ENCODE results near the gene ITK. TPM values are rescaled to one million over a fixed set of nuclear protein-coding genes. Genes with fewer than 3 reads are reported as not detected.
A peak's percentile ranks its signal among the peaks of the same experiment; 100 is the strongest.

ITK gene
- total RNA-seq, 5 donors from 2014 or later (not counting 1 experiment from before 2014, with no cell fraction given): 286 to 466 (median 338) TPM

DNA sequence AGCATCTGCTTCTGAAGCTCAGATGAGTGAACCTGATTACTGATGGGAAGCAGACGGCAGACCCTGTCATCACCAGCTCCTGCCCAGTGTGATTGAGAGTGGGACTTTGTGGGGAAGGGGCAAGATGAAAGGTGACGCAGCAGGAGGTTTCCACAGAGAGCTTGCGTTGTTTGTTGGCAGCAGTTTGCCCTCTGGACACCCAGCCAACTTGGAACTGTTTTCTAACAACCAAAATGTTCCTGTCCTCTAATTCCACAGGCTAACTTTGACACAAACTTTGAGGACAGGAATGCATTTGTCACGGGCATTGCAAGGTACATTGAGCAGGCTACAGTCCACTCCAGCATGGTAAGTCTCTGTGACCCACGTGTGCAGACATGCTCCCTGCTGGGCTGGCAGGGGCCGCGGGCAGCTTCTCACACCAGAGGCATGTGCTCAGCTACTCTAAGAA lies 106.1 kb downstream of the ITK start:
- DNase-seq: no peak
- peaks cover 13 to 69% of the 10 kb centered on the region in 2 donors for H3K36me3 ChIP-seq (ENCODE audit: control insufficient read depth in 2 of 2, extremely low read depth in 1 of 2, insufficient read depth in 1 of 2, low read length in 1 of 2)

DNA sequence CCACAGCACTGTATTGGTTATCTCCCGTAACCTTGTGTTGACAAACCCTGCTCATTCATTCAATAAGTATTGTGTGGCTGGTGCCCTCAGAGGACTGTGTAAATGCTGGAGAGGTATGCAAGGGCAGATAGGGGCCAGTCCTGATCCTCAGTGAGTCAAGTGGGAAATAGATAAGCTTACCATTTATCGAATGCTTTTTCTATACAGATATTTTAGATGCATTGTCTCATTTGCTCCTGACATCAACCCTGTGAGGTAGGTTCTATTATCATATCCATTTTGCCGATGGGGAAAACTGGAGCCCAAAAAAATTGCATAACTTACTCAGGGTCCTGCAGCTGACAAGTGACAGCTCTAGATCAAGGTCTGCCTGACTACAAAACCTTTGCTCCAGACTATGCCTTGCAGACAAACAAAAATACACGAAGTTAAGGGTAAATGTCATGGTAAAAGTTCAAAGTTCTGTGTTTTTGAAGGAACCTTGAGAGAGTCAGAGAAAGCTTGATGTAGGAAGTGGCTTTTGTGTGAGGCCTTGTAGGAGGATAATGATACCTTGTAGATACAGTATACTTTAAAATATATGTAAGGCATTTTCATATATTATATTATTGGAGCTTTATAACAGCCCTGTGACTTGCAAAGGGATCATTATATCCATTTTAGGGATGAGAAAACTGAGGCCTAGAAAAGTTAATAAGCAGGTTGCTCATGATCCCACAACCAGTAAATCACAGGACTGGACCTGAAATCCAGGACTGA lies 107.9 kb downstream of the ITK start:
- DNase-seq (no peak), ATAC-seq (replicated peaks in 1 of 4) (peak; percentile 60 to 89 (median 78))
- Mint-ChIP-seq H3K9me3 (no peaks in the 10 kb centered on the region), H3K4me3 (peak overlapping the region; percentile 28 to 62 (median 37)), H3K36me3 (peaks cover 65% of the 10 kb centered on the region), H3K4me1 (peaks cover 72 to 85% (median 85%) of the 10 kb centered on the region in 3 donors), H3K27me3 (no peaks in the 10 kb centered on the region), H3K27ac (peak overlapping the region; percentile 84 to 87)
- peaks cover 49 to 61% of the 10 kb centered on the region in 2 experiments for H3K4me1 ChIP-seq (ENCODE audit: control insufficient read depth in 1 of 2, extremely low read depth in 1 of 2, insufficient read depth in 2 of 2, low read length in 2 of 2)
- no peaks in the 10 kb centered on the region for H3K27me3 ChIP-seq (replicated peaks in 1 of 2; ENCODE audit: control insufficient read depth in 2 of 2, extremely low read depth in 1 of 2, insufficient read depth in 2 of 2, low read length in 1 of 2)
- H3K4me3 ChIP-seq (ENCODE audit: control insufficient read depth in 1 of 2, extremely low read depth in 1 of 2, low read length in 1 of 2): no peak overlapping the region
- WGBS (ENCODE audit: insufficient coverage): no CpG with 5 or more reads among the region's 4 CpGs
- peak overlapping the region; percentile 17 for H3K27ac ChIP-seq (ENCODE audit: low read length)
- CTCF ChIA-PET: interaction anchor here in 1 of 2 donors (0.6 to 1.6 kb wide), 5 partner anchors 15 to 253 kb away, joined by 3 to 5 read pairs (median 4); no protein-coding TSS in a partner anchor
- peaks cover 13 to 86% of the 10 kb centered on the region in 2 donors for H3K36me3 ChIP-seq (ENCODE audit: control insufficient read depth in 2 of 2, extremely low read depth in 1 of 2, insufficient read depth in 1 of 2, low read length in 1 of 2)
- POLR2A ChIA-PET: interaction anchor here in 1 of 2 donors (1.3 kb wide), 1 partner anchor 15 kb away, joined by 3 read pairs; no protein-coding TSS in a partner anchor
- no peaks in the 10 kb centered on the region for H3K9me3 ChIP-seq

More for the DNA sequence above, 106.1 kb downstream of the ITK start:
- Mint-ChIP-seq H3K36me3 (peaks cover 60% of the 10 kb centered on the region), H3K27ac (peak overlapping the region in 1 of 2 donors; percentile 72), H3K4me1 (peaks cover 88 to 90% (median 88%) of the 10 kb centered on the region in 3 donors), H3K27me3 (no peaks in the 10 kb centered on the region), H3K9me3 (peaks cover 0 to 1% (median 0%) of the 10 kb centered on the region in 3 donors), H3K4me3 (no peak overlapping the region)
- Histone ChIP-seq H3K27ac (ENCODE audit: low read length) (peak overlapping the region; percentile 25), H3K4me3 (ENCODE audit: control insufficient read depth in 1 of 2, extremely low read depth in 1 of 2, low read length in 1 of 2) (no peak overlapping the region), H3K4me1 (ENCODE audit: control insufficient read depth in 1 of 2, extremely low read depth in 1 of 2, insufficient read depth in 2 of 2, low read length in 2 of 2) (peaks cover 65 to 71% of the 10 kb centered on the region in 2 experiments), H3K9me3 (no peaks in the 10 kb centered on the region), H3K27me3 (replicated peaks in 1 of 2; ENCODE audit: control insufficient read depth in 2 of 2, extremely low read depth in 1 of 2, insufficient read depth in 2 of 2, low read length in 1 of 2) (no peaks in the 10 kb centered on the region)
- POLR2A ChIA-PET: interaction anchor here in 1 of 2 donors (0.6 kb wide), 1 partner anchor 50 kb away, joined by 3 read pairs; no protein-coding TSS in a partner anchor
- no peak for ATAC-seq (replicated peaks in 1 of 4)
- 98% methylated on average over 7 of the region's 7 CpGs for WGBS (ENCODE audit: insufficient coverage)
- CTCF ChIA-PET: interaction anchor here in 1 of 2 donors (0.9 kb wide), 2 partner anchors 12 to 17 kb away, joined by 3 read pairs; no protein-coding TSS in a partner anchor

DNA sequence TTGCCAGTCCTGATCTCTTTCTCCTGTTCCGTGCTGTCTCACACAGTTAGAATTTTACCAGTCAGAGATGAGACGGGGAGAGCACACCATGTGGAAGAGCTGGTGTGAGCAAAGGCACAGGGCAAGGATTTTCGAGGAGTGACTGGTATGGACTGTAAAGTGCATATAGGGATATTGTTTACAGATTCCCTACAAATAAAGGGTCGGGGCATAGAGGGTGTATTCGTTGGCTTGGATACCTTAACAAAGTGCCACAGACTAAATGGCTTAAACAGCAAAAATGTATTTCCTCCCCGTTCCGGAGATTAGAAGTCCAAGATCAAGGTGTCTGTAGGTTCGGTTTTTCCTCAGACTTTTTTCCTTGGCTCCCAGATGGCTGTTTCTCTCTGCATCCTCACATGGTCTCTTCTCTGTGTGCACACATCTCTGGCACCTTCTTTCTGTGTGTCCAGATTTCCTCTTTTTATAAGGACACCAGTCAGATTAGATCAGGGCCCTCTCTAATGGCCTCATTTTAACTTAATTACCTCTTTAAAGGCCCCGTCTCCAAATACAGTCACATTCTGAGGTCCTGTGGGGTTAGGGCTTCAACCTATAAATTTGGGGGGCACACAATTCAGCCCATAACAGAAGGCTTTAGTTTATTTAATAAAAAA lies 108.7 kb downstream of the ITK start:
- peaks cover 13 to 93% of the 10 kb centered on the region in 2 donors for H3K36me3 ChIP-seq (ENCODE audit: control insufficient read depth in 2 of 2, extremely low read depth in 1 of 2, insufficient read depth in 1 of 2, low read length in 1 of 2)
- H3K4me3 ChIP-seq (ENCODE audit: control insufficient read depth in 1 of 2, extremely low read depth in 1 of 2, low read length in 1 of 2): no peak overlapping the region
- H3K27me3 ChIP-seq (replicated peaks in 1 of 2; ENCODE audit: control insufficient read depth in 2 of 2, extremely low read depth in 1 of 2, insufficient read depth in 2 of 2, low read length in 1 of 2): no peaks in the 10 kb centered on the region
- Mint-ChIP-seq H3K9me3 (no peaks in the 10 kb centered on the region), H3K27ac (peak overlapping the region; percentile 84 to 87), H3K4me3 (peak overlapping the region in 1 of 3 donors; percentile 62), H3K36me3 (peaks cover 69% of the 10 kb centered on the region), H3K27me3 (no peaks in the 10 kb centered on the region), H3K4me1 (peaks cover 72 to 85% (median 84%) of the 10 kb centered on the region in 3 donors)
- H3K27ac ChIP-seq (ENCODE audit: low read length): no peak overlapping the region
- CTCF ChIA-PET: interaction anchor here (0.6 to 1.6 kb wide), 4 partner anchors 10 to 140 kb away, joined by 3 to 5 read pairs (median 4); no protein-coding TSS in a partner anchor
- H3K9me3 ChIP-seq: no peaks in the 10 kb centered on the region
- 77% methylated on average over 5 of the region's 9 CpGs for WGBS (ENCODE audit: insufficient coverage)
- no peak for ATAC-seq (replicated peaks in 1 of 4)
- POLR2A ChIA-PET: interaction anchor here in 1 of 2 donors (1.3 kb wide), 1 partner anchor 16 kb away, joined by 3 read pairs; no protein-coding TSS in a partner anchor
- H3K4me1 ChIP-seq (ENCODE audit: control insufficient read depth in 1 of 2, extremely low read depth in 1 of 2, insufficient read depth in 2 of 2, low read length in 2 of 2): peaks cover 41 to 58% of the 10 kb centered on the region in 2 experiments
- no peak for DNase-seq

DNA sequence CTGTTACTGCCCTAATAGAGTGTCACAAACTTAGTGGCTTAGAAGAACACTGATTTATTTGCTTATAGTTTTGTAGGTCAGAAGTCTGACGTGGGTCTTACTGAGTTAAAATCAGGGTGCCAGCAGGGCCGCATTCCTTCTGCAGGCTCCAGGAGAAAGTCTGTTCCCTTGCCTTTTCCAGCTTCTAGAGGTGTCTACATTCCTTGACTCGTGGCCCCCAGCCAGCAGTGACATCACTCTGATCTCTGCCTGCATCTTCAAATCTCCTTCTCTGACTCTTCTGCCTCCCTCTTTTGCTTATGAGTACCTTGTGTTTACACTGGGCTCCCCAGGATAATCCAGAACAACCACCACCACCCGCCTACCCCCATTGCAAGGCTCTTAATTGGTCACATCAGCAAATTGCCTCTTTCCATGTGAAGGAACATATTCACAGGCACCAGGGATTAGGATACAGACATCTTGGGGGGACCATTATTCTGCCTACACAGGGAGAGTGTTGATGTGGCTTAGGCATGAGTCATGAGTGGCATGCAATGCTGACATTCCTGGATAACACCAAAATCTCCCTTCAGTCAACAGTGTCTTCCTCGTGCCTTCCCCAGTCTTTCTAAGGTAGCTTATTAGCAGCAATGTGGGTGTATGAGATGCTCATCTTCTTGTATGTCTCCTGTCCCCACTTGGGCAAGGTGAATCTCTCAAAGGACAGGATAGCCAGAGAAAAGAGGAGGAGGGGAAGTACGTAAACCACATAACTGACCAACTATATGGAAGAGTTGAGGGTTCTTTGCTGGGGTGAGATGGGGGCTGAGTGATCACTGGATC lies 109.7 kb downstream of the ITK start:
- Histone ChIP-seq H3K4me3 (ENCODE audit: control insufficient read depth in 1 of 2, extremely low read depth in 1 of 2, low read length in 1 of 2) (no peak overlapping the region), H3K27ac (ENCODE audit: low read length) (peak overlapping the region; percentile 15), H3K9me3 (no peaks in the 10 kb centered on the region), H3K36me3 (ENCODE audit: control insufficient read depth in 2 of 2, extremely low read depth in 1 of 2, insufficient read depth in 1 of 2, low read length in 1 of 2) (peaks cover 17 to 94% of the 10 kb centered on the region in 2 donors), H3K27me3 (replicated peaks in 1 of 2; ENCODE audit: control insufficient read depth in 2 of 2, extremely low read depth in 1 of 2, insufficient read depth in 2 of 2, low read length in 1 of 2) (no peaks in the 10 kb centered on the region), H3K4me1 (ENCODE audit: control insufficient read depth in 1 of 2, extremely low read depth in 1 of 2, insufficient read depth in 2 of 2, low read length in 2 of 2) (peaks cover 41 to 58% of the 10 kb centered on the region in 2 experiments)
- DNase-seq (no peak), ATAC-seq (replicated peaks in 1 of 4) (no peak)
- Mint-ChIP-seq H3K4me3 (peak overlapping the region in 1 of 3 donors; percentile 9), H3K27ac (peak overlapping the region; percentile 84 to 86), H3K4me1 (peaks cover 71 to 84% (median 83%) of the 10 kb centered on the region in 3 donors), H3K36me3 (peaks cover 71% of the 10 kb centered on the region), H3K9me3 (no peaks in the 10 kb centered on the region), H3K27me3 (no peaks in the 10 kb centered on the region)
- ChIA-PET POLR2A (interaction anchor here in 1 of 2 donors (0.6 kb wide), 1 partner anchor 23 kb away, joined by 3 read pairs; no protein-coding TSS in a partner anchor), CTCF (interaction anchor here in 1 of 2 donors (0.6 kb wide), 1 partner anchor 11 kb away, joined by 3 read pairs; no protein-coding TSS in a partner anchor)
- 92% methylated on average over 4 of the region's 6 CpGs for WGBS (ENCODE audit: insufficient coverage)

DNA sequence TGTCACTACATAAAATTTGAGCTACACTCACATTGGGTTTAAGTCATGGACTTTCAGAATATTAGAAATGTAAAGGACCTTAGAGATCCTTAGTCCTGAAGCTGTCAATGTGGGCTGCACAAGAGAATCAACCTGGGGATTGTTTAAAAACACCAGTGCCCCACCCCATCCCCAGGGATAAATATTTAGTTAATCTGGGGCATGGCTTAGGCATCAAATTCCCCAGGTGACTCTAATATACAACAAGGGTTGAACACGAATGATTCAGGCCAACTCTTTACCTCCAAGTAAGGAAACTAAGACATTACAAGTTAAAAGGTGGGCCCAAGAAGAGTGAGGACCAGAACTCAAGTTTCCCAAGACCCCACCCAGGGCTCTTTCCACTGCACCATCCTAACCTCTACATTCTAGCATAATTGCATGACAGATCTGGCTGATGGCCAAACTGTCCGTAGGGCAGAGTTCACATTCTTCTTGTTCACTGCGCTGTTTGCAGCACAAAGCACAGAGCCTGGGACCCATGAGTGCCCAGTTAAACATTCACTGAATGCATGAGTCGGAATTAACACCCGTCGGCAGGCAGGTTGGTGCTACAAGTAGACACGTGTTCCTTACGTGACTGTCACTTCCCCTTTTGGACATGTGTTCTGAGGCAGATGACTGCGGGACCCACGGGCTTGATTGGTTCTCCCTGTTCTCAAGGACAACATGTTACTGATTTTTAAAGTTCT lies 110.5 kb downstream of the ITK start:
- DNase-seq (peak in 2 of 35 experiments; percentile 26 to 41), ATAC-seq (replicated peaks in 1 of 4) (no peak)
- ChIA-PET POLR2A (interaction anchor here in 1 of 2 donors (0.6 kb wide), 1 partner anchor 22 kb away, joined by 3 read pairs; no protein-coding TSS in a partner anchor), CTCF (no interaction called here)
- H3K27ac ChIP-seq (ENCODE audit: low read length): peak overlapping the region; percentile 15
- Mint-ChIP-seq H3K9me3 (no peaks in the 10 kb centered on the region), H3K36me3 (peaks cover 74% of the 10 kb centered on the region), H3K4me3 (peak overlapping the region in 1 of 3 donors; percentile 19), H3K27me3 (no peaks in the 10 kb centered on the region), H3K4me1 (peaks cover 73 to 84% (median 83%) of the 10 kb centered on the region in 3 donors), H3K27ac (peak overlapping the region; percentile 84 to 86)
- no peak overlapping the region for H3K4me3 ChIP-seq (ENCODE audit: control insufficient read depth in 1 of 2, extremely low read depth in 1 of 2, low read length in 1 of 2)
- H3K4me1 ChIP-seq (ENCODE audit: control insufficient read depth in 1 of 2, extremely low read depth in 1 of 2, insufficient read depth in 2 of 2, low read length in 2 of 2): peaks cover 41 to 56% of the 10 kb centered on the region in 2 experiments
- H3K36me3 ChIP-seq (ENCODE audit: control insufficient read depth in 2 of 2, extremely low read depth in 1 of 2, insufficient read depth in 1 of 2, low read length in 1 of 2): peaks cover 14 to 96% of the 10 kb centered on the region in 2 donors
- H3K9me3 ChIP-seq: no peaks in the 10 kb centered on the region
- WGBS (ENCODE audit: insufficient coverage): 73% methylated on average over 9 of the region's 10 CpGs
- no peaks in the 10 kb centered on the region for H3K27me3 ChIP-seq (replicated peaks in 1 of 2; ENCODE audit: control insufficient read depth in 2 of 2, extremely low read depth in 1 of 2, insufficient read depth in 2 of 2, low read length in 1 of 2)
